PFSK-1 (cell line): ENCODE data around the gene ABL2.

Experiments
- FOXP2 ChIP-seq: optimal IDR thresholded peaks from 2 replicates; pipeline ENCODE3; 2011; ENCODE audit warnings: borderline replicate concordance, control low read depth, inconsistent platforms; ENCODE audit not compliant: insufficient read depth; ENCODE audit errors: extremely low read length, extremely low read depth
- POLR2AphosphoS5 ChIP-seq: IDR thresholded peaks from 2 replicates; pipeline ENCODE4 v1.6.1; 2012; ENCODE audit warnings: low read depth, mild to moderate bottlenecking, control low read depth, low read length, moderate library complexity
- REST ChIP-seq, 2 experiments: IDR thresholded peaks; 2 replicates each; pipeline versions ENCODE4 v1.6.1 to v1.8.0; 2011 to 2012; ENCODE audit warnings: low read depth in 2 of 2, low read length in 2 of 2, control low read depth in 1 of 2, inconsistent platforms in 1 of 2, mild to moderate bottlenecking in 1 of 2, moderate library complexity in 1 of 2; ENCODE audit not compliant: insufficient read depth in 1 of 2
- SIN3A ChIP-seq: IDR thresholded peaks from 2 replicates; pipeline ENCODE4 v1.6.1; 2012; ENCODE audit warnings: mild to moderate bottlenecking, low read length, moderate library complexity, borderline replicate concordance; ENCODE audit not compliant: insufficient read depth
- TAF1 ChIP-seq: IDR thresholded peaks from 2 replicates; pipeline ENCODE4 v1.6.1; 2012; ENCODE audit warnings: low read length, control low read depth, borderline replicate concordance; ENCODE audit not compliant: insufficient read depth

ABL2 gene

GRCh38 chr1:179241530-179242097 lies 12.1 kb upstream of the ABL2 start:
- TF ChIP-seq SIN3A, result no peak
- TF ChIP-seq TAF1, result no peak
- no peak for TF ChIP-seq POLR2AphosphoS5
- no peak for TF ChIP-seq FOXP2
- TF ChIP-seq REST (IDR thresholded peaks at IDR 0.05; ENCODE audit: insufficient read depth in 1 of 2, low read depth in 2 of 2, low read length in 2 of 2), result no peak

- TF ChIP-seq FOXP2 (no peak), REST (IDR thresholded peaks at IDR 0.05; ENCODE audit: insufficient read depth in 1 of 2, low read depth in 2 of 2, low read length in 2 of 2) (no peak), SIN3A (no peak), POLR2AphosphoS5 (no peak), TAF1 (no peak)
Measured at GRCh38 chr1:179237222-179237621, 7.7 kb upstream of the ABL2 start.

GRCh38 chr1:179234863-179235262 lies 5.4 kb upstream of the ABL2 start:
- TF ChIP-seq POLR2AphosphoS5 (no peak), SIN3A (no peak), REST (IDR thresholded peaks at IDR 0.05; ENCODE audit: insufficient read depth in 1 of 2, low read depth in 2 of 2, low read length in 2 of 2) (no peak), FOXP2 (no peak)

- TF ChIP-seq REST (IDR thresholded peaks at IDR 0.05; ENCODE audit: insufficient read depth in 1 of 2, low read depth in 2 of 2, low read length in 2 of 2), result no peak
- no peak for TF ChIP-seq SIN3A
- TF ChIP-seq TAF1, result no peak
- TF ChIP-seq FOXP2, result no peak
- no peak for TF ChIP-seq POLR2AphosphoS5
Measured at GRCh38 chr1:179231923-179232322, 2.4 kb upstream of the ABL2 start.

- TF ChIP-seq SIN3A (no peak), FOXP2 (no peak), REST (IDR thresholded peaks at IDR 0.05; ENCODE audit: insufficient read depth in 1 of 2, low read depth in 2 of 2, low read length in 2 of 2) (no peak), POLR2AphosphoS5 (no peak), TAF1 (no peak)
Measured at GRCh38 chr1:179230721-179231120, 1.2 kb upstream of the ABL2 start.
